PC-9 (cell line): ENCODE results near the gene NOX5. TPM values are rescaled to one million over a fixed set of nuclear protein-coding genes. Genes with fewer than 3 reads are reported as not detected.

Experiments
- BruUV-seq: library from RNA; stranded (reverse); fragments of 400-500 nt; replicated peaks from 2 replicates; lab custom pipeline; 2021; lab: Mats Ljungman, UMichigan
- CTCF ChIA-PET: fragments of 300-600 bp; sonication (Branson Sonifier 250); formaldehyde crosslinking; loops from one replicate; lab custom pipeline; 2022; ENCODE audit warnings: antibody characterized with exemption; lab: Charles Lee
- POLR2A ChIA-PET: fragments of 300-600 bp; sonication (Branson Sonifier 250); formaldehyde crosslinking; loops from one replicate; lab custom pipeline; 2022; ENCODE audit warnings: antibody characterized with exemption; ENCODE audit not compliant: unreplicated experiment; lab: Charles Lee
- DNase-seq, 2 experiments: peaks; one replicate each; pipeline versions ENCODE4 v3.0.0 to v3.0.0-alpha.2; 2015 to 2022; ENCODE audit warnings: mixed read lengths in 1 of 2
- H2AFZ ChIP-seq: fragments of 200-600 bp; sonication (generic); 2 replicates; pipeline ENCODE4 v1.8.1; 2017; ENCODE audit warnings: antibody characterized with exemption
- H3F3A ChIP-seq: fragments of 200-600 bp; sonication (generic); 2 replicates; pipeline ENCODE4 v1.8.1; 2017; ENCODE audit warnings: antibody characterized with exemption, mild to moderate bottlenecking, low read depth; ENCODE audit not compliant: insufficient read depth
- H3K27ac ChIP-seq: fragments of 200-600 bp; sonication (generic); 2 replicates; pipeline ENCODE4 v1.6.1; 2016; ENCODE audit warnings: mixed run types
- H3K27me3 ChIP-seq: fragments of 200-600 bp; sonication (generic); 2 replicates; pipeline ENCODE4 v1.6.1; 2016; ENCODE audit warnings: low read depth, mixed run types; ENCODE audit not compliant: insufficient read depth
- H3K36me3 ChIP-seq: fragments of 200-600 bp; sonication (generic); 2 replicates; pipeline ENCODE4 v1.6.1; 2016; ENCODE audit warnings: low read depth, mixed run types
- H3K4me1 ChIP-seq: fragments of 200-600 bp; sonication (generic); replicated peaks from 2 replicates; pipeline ENCODE4 v1.6.1; 2016; ENCODE audit warnings: mixed run types; ENCODE audit not compliant: insufficient read depth
- H3K4me2 ChIP-seq: fragments of 200-600 bp; sonication (generic); 2 replicates; pipeline ENCODE4 v1.6.1; 2017; ENCODE audit warnings: mixed run types
- H3K4me3 ChIP-seq: fragments of 200-600 bp; sonication (generic); 2 replicates; pipeline ENCODE4 v1.6.1; 2016; ENCODE audit warnings: mixed run types
- H3K79me2 ChIP-seq: fragments of 200-600 bp; sonication (generic); 2 replicates; pipeline ENCODE4 v1.6.1; 2017; ENCODE audit warnings: low read depth, mixed run types
- H3K9me2 ChIP-seq: fragments of 200-600 bp; sonication (generic); 2 replicates; pipeline ENCODE4 v1.8.1; 2017; ENCODE audit warnings: mild to moderate bottlenecking; ENCODE audit not compliant: insufficient read depth
- H3K9me3 ChIP-seq: fragments of 200-600 bp; sonication (generic); 2 replicates; pipeline ENCODE4 v1.8.1; 2016; ENCODE audit warnings: low read depth; ENCODE audit not compliant: insufficient read depth
- H4K20me1 ChIP-seq: fragments of 200-600 bp; sonication (generic); 2 replicates; pipeline ENCODE4 v1.8.1; 2017; ENCODE audit not compliant: insufficient read depth
- EZH2 ChIP-seq: fragments of 200-600 bp; sonication (generic); IDR thresholded peaks from 2 replicates; pipeline ENCODE4 v1.8.0; 2017; ENCODE audit warnings: antibody characterized with exemption, low read depth
- intact Hi-C: fragments of 100-400 bp; cut with micrococcal nuclease; formaldehyde crosslinking; loops from one replicate; pipeline ENCODE4 v1.10.0; 2022; ENCODE audit not compliant: unreplicated experiment
- total RNA-seq: library from RNA; stranded (reverse); gene quantifications from 2 replicates; pipeline ENCODE4 v1.2.3, GENCODE V29; 2021
- TF ChIP-seq, protein P1 (sequence below): fragments of 200-600 bp; sonication (generic); conservative IDR thresholded peaks from 2 replicates; pipeline ENCODE4 v1.6.1; 2017; ENCODE audit warnings: mixed run types, antibody characterized with exemption, mild to moderate bottlenecking, moderate library complexity

Gene NOX5
- total RNA-seq, 1 experiment from 2014 or later, result 1.5 TPM

GRCh38 chr15:69070396-69070795 lies 55.9 kb downstream of the NOX5 start:
- POLR2A ChIA-PET, result no interaction called here
- no peak overlapping the region for H2AFZ ChIP-seq
- H3K4me3 ChIP-seq, result no peak overlapping the region
- no peaks in the 10 kb centered on the region for H3K9me2 ChIP-seq
- no peak overlapping the region for H3K4me2 ChIP-seq
- no peaks in the 10 kb centered on the region for H3K36me3 ChIP-seq
- TF ChIP-seq, protein P1, sequence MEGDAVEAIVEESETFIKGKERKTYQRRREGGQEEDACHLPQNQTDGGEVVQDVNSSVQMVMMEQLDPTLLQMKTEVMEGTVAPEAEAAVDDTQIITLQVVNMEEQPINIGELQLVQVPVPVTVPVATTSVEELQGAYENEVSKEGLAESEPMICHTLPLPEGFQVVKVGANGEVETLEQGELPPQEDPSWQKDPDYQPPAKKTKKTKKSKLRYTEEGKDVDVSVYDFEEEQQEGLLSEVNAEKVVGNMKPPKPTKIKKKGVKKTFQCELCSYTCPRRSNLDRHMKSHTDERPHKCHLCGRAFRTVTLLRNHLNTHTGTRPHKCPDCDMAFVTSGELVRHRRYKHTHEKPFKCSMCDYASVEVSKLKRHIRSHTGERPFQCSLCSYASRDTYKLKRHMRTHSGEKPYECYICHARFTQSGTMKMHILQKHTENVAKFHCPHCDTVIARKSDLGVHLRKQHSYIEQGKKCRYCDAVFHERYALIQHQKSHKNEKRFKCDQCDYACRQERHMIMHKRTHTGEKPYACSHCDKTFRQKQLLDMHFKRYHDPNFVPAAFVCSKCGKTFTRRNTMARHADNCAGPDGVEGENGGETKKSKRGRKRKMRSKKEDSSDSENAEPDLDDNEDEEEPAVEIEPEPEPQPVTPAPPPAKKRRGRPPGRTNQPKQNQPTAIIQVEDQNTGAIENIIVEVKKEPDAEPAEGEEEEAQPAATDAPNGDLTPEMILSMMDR, result no peak
- no peak for TF ChIP-seq EZH2
- H3K27me3 ChIP-seq, result no peaks in the 10 kb centered on the region
- no peaks in the 10 kb centered on the region for H3F3A ChIP-seq
- BruUV-seq, result no TSS peak
- H3K9me3 ChIP-seq, result no peaks in the 10 kb centered on the region
- no peaks in the 10 kb centered on the region for H4K20me1 ChIP-seq
- H3K27ac ChIP-seq, result no peak overlapping the region
- no peak for DNase-seq
- intact Hi-C loops, result no loop called here
- H3K4me1 ChIP-seq, result peaks cover 17% of the 10 kb centered on the region
- CTCF ChIA-PET, result interaction anchor here (0.6 kb wide), 1 partner anchor 63 kb away, joined by 4 read pairs; no protein-coding TSS in a partner anchor
- no peaks in the 10 kb centered on the region for H3K79me2 ChIP-seq

DNA sequence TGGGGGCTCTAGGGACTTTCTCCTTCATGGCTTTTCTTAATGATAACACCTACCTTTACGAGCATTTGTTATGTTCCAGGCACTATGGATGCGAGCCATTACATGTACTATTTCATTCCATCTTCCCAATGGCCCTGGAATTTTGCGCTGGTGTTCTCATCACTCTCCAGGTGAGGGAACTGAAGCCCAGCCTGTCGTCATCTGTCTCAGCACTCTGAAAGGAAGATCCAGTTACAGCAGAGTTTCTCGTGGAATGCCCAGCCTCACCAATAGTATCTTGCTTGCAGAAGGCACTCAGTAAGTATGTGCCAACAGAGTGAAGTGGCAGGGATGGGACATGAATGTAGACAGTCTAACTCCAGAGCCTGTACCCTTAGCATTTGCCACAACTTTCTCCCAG lies 56.8 kb downstream of the NOX5 start:
- Histone ChIP-seq H3K4me1 (peaks cover 25% of the 10 kb centered on the region), H3K9me2 (no peaks in the 10 kb centered on the region), H3K4me2 (no peak overlapping the region), H3K4me3 (no peak overlapping the region), H4K20me1 (no peaks in the 10 kb centered on the region), H3F3A (no peaks in the 10 kb centered on the region), H3K27ac (no peak overlapping the region), H2AFZ (no peak overlapping the region), H3K36me3 (no peaks in the 10 kb centered on the region), H3K79me2 (no peaks in the 10 kb centered on the region), H3K9me3 (no peaks in the 10 kb centered on the region), H3K27me3 (no peaks in the 10 kb centered on the region)
- ChIA-PET CTCF (no interaction called here), POLR2A (no interaction called here)
- TF ChIP-seq, protein P1, result no peak
- no peak for TF ChIP-seq EZH2
- DNase-seq, result no peak
- BruUV-seq, result no TSS peak
- intact Hi-C loops, result no loop called here

DNA sequence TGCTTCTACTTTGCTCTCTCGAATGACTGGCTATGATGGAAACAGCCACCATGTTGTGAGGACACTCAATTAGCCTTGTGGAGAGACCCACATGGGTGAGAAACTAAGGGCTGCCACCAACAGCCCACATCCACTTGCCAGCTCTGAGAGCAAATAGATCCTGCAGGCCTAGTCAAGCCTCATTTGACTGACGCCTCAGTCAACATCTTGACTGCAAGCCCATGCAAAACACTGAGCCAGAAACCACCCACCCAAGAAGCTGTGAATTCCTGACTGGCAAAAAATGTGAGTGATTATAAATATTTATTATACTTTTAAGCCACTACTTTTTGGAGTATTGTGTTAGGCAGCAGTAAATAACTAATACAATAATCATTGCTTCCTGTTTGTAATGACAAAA lies 58.4 kb downstream of the NOX5 start:
- POLR2A ChIA-PET, result interaction anchor here (0.6 to 0.7 kb wide), 2 partner anchors 11 to 166 kb away, joined by 4 to 6 read pairs; no protein-coding TSS in a partner anchor
- DNase-seq, result no peak
- Histone ChIP-seq H3K27ac (no peak overlapping the region), H3K4me2 (peak overlapping the region; percentile 95; the same call in 1 of the 2 replicates), H3K79me2 (no peaks in the 10 kb centered on the region), H3K4me1 (peaks cover 27% of the 10 kb centered on the region), H3K36me3 (no peaks in the 10 kb centered on the region), H3K9me3 (no peaks in the 10 kb centered on the region), H3K27me3 (no peaks in the 10 kb centered on the region), H4K20me1 (no peaks in the 10 kb centered on the region), H3F3A (no peaks in the 10 kb centered on the region), H2AFZ (no peak overlapping the region), H3K9me2 (no peaks in the 10 kb centered on the region), H3K4me3 (no peak overlapping the region)
- TF ChIP-seq EZH2, result no peak
- TF ChIP-seq, protein P1, result no peak
- CTCF ChIA-PET, result no interaction called here
- intact Hi-C loops, result no loop called here
- BruUV-seq, result no TSS peak
